OCI-LY1 (cell line): ENCODE results near the gene OXSR1.

ENCODE experiments used
- H2AFZ ChIP-seq: fragments of 200-600 bp; sonication (generic), shearing (Covaris generic); 2 replicates; pipeline ENCODE4 v1.6.0; 2014; ENCODE audit warnings: antibody characterized with exemption, mild to moderate bottlenecking, low read length
- H3F3A ChIP-seq: fragments of 200-600 bp; sonication (generic), shearing (Covaris generic); 2 replicates; pipeline ENCODE4 v1.6.0; 2014; ENCODE audit warnings: mild to moderate bottlenecking, antibody characterized with exemption, low read length, moderate library complexity; ENCODE audit not compliant: insufficient read depth
- H3K27ac ChIP-seq: fragments of 200-600 bp; sonication (generic); 2 replicates; pipeline ENCODE4 v1.5.1; 2014; ENCODE audit warnings: low read length, mixed run types, mild to moderate bottlenecking, low read depth; ENCODE audit not compliant: poor library complexity, severe bottlenecking
- H3K27me3 ChIP-seq: fragments of 200-600 bp; sonication (generic); 2 replicates; pipeline ENCODE4 v1.6.0; 2014; ENCODE audit warnings: antibody characterized with exemption, mild to moderate bottlenecking, low read length, moderate library complexity; ENCODE audit not compliant: insufficient read depth
- H3K36me3 ChIP-seq: fragments of 200-600 bp; sonication (generic); 2 replicates; pipeline ENCODE4 v1.6.1; 2014; ENCODE audit warnings: mild to moderate bottlenecking, antibody characterized with exemption, low read length, moderate library complexity, mixed read lengths; ENCODE audit not compliant: insufficient read depth
- H3K4me1 ChIP-seq: fragments of 200-600 bp; sonication (generic); 2 replicates; pipeline ENCODE4 v1.5.1; 2014; ENCODE audit warnings: mild to moderate bottlenecking, low read length, moderate library complexity; ENCODE audit not compliant: insufficient read depth, severe bottlenecking
- H3K4me2 ChIP-seq: fragments of 200-600 bp; sonication (generic), shearing (Covaris generic); 2 replicates; pipeline ENCODE4 v1.6.1; 2014; ENCODE audit warnings: low read length
- H3K4me3 ChIP-seq: fragments of 200-600 bp; sonication (generic); 2 replicates; pipeline ENCODE4 v1.5.1; 2014; ENCODE audit warnings: low read length, low read depth, mild to moderate bottlenecking, mixed read lengths; ENCODE audit not compliant: poor library complexity, severe bottlenecking
- H3K79me2 ChIP-seq: fragments of 200-600 bp; shearing (Covaris generic); 2 replicates; pipeline ENCODE4 v1.6.1; 2016; ENCODE audit warnings: mixed run types, low read length, mixed read lengths; ENCODE audit not compliant: insufficient read depth
- H3K9ac ChIP-seq: fragments of 200-600 bp; sonication (generic), shearing (Covaris generic); 2 replicates; pipeline ENCODE4 v1.6.1; 2014; ENCODE audit warnings: mild to moderate bottlenecking, low read length, mixed read lengths
- H3K9me2 ChIP-seq: fragments of 200-600 bp; sonication (generic), shearing (Covaris generic); 2 replicates; pipeline ENCODE4 v1.6.1; 2014; ENCODE audit warnings: low read depth, mild to moderate bottlenecking, low read length, mixed read lengths
- H3K9me3 ChIP-seq: fragments of 200-600 bp; shearing (Covaris generic); 2 replicates; pipeline ENCODE4 v1.6.1; 2014; ENCODE audit warnings: low read length, mixed read lengths
- H4K20me1 ChIP-seq: fragments of 200-600 bp; sonication (generic), shearing (Covaris generic); 2 replicates; pipeline ENCODE4 v1.6.0; 2016; ENCODE audit warnings: mild to moderate bottlenecking, low read length; ENCODE audit not compliant: insufficient read depth
- EZH2 ChIP-seq: fragments of 200-600 bp; sonication (generic), shearing (Covaris generic); IDR thresholded peaks from 2 replicates; pipeline ENCODE4 v1.8.0; 2017; ENCODE audit warnings: borderline replicate concordance, mixed run types, mild to moderate bottlenecking, antibody characterized with exemption, low read length, moderate library complexity, mixed read lengths
- TF ChIP-seq, protein P1 (sequence below): fragments of 200-600 bp; sonication (generic), shearing (Covaris generic); IDR thresholded peaks from 2 replicates; pipeline ENCODE4 v1.5.1; 2017; ENCODE audit warnings: mild to moderate bottlenecking, antibody characterized with exemption, low read length, moderate library complexity, mixed read lengths

The OXSR1 gene

DNA sequence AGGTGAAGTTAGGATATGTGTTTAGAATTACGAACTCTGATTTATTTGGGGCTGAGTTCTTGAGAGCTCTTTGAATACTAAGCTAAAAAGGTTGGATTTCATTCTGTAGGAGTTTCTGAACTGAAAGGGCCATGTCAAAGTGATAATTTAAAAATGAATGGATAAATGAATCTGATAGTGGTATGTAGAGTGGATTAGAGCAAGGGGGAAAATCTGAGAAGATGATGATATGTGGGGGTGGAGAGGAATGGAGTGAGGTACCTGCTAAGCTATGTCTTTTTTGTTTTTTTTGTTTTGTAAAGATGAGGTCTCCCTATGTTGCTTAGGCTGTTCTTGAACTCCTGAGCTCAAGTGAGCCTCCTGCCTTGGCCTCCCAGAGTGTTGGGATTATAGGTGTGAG lies 55.7 kb downstream of the OXSR1 start:
- Histone ChIP-seq H3K9me3 (no peaks in the 10 kb centered on the region), H3F3A (no peaks in the 10 kb centered on the region), H3K36me3 (peaks cover 72% of the 10 kb centered on the region), H3K79me2 (no peaks in the 10 kb centered on the region), H3K9ac (no peak overlapping the region), H3K4me1 (no peaks in the 10 kb centered on the region), H3K4me3 (no peak overlapping the region), H3K4me2 (no peak overlapping the region), H3K27ac (no peak overlapping the region), H3K9me2 (no peaks in the 10 kb centered on the region), H3K27me3 (no peaks in the 10 kb centered on the region), H2AFZ (no peak overlapping the region), H4K20me1 (no peaks in the 10 kb centered on the region)
- TF ChIP-seq, protein P1, sequence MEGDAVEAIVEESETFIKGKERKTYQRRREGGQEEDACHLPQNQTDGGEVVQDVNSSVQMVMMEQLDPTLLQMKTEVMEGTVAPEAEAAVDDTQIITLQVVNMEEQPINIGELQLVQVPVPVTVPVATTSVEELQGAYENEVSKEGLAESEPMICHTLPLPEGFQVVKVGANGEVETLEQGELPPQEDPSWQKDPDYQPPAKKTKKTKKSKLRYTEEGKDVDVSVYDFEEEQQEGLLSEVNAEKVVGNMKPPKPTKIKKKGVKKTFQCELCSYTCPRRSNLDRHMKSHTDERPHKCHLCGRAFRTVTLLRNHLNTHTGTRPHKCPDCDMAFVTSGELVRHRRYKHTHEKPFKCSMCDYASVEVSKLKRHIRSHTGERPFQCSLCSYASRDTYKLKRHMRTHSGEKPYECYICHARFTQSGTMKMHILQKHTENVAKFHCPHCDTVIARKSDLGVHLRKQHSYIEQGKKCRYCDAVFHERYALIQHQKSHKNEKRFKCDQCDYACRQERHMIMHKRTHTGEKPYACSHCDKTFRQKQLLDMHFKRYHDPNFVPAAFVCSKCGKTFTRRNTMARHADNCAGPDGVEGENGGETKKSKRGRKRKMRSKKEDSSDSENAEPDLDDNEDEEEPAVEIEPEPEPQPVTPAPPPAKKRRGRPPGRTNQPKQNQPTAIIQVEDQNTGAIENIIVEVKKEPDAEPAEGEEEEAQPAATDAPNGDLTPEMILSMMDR = no peak
- TF ChIP-seq EZH2 = no peak

DNA sequence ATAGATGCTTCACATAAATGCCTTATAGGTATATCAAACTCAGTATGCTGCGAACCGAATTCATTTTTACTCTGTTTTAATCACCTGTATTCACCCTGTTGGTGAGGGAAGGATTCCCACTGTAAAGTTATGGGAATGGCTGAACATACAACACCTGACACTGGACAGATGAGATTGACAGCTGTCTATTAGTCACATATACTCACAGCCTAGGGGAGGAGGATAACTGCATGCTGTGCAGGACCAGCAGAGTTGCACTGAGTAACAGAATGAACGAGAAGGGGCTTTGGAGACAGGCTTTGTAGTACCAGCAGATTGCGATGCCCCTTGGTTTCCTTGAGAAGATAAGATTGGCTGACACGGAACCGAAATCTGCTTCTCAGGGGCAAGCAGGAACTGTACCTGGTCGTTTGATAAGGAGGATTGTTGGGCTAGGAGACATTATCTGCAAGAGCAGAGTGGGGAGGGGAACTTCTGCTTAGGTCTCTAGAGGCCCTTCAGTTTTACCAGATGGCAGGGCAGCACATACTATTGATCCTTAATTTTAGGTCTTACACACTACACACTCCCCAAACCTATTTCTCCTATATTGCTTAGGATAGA lies 56.8 kb downstream of the OXSR1 start:
- no peak overlapping the region for H3K9ac ChIP-seq
- H3K36me3 ChIP-seq = peaks cover 72% of the 10 kb centered on the region
- no peaks in the 10 kb centered on the region for H3K9me3 ChIP-seq
- no peaks in the 10 kb centered on the region for H3K9me2 ChIP-seq
- no peak overlapping the region for H2AFZ ChIP-seq
- no peaks in the 10 kb centered on the region for H3K4me1 ChIP-seq
- no peak overlapping the region for H3K4me2 ChIP-seq
- no peaks in the 10 kb centered on the region for H3K27me3 ChIP-seq
- no peaks in the 10 kb centered on the region for H4K20me1 ChIP-seq
- no peak overlapping the region for H3K4me3 ChIP-seq
- H3K27ac ChIP-seq = no peak overlapping the region
- no peaks in the 10 kb centered on the region for H3F3A ChIP-seq
- no peaks in the 10 kb centered on the region for H3K79me2 ChIP-seq
- no peak for TF ChIP-seq EZH2
- TF ChIP-seq, protein P1 = no peak

DNA sequence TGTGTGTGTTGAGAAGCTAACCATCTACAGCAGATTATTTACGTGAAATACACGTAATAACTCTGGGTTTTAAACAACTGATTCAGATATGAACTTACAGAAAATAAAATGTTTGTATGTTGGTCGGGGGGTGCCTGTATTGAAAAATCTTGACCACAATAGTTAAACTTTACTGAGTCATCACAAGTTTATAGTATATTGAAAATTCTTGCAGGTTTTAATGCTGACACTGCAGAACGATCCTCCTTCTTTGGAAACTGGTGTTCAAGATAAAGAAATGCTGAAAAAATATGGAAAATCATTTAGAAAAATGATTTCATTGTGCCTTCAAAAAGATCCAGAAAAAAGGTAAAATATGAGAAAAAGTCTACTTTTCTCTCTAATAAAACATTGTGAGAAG lies 59.0 kb downstream of the OXSR1 start:
- TF ChIP-seq EZH2 = no peak
- TF ChIP-seq, protein P1 = no peak
- H2AFZ ChIP-seq = no peak overlapping the region
- no peak overlapping the region for H3K4me2 ChIP-seq
- no peaks in the 10 kb centered on the region for H3F3A ChIP-seq
- no peak overlapping the region for H3K9ac ChIP-seq
- H4K20me1 ChIP-seq = no peaks in the 10 kb centered on the region
- no peaks in the 10 kb centered on the region for H3K9me2 ChIP-seq
- H3K27me3 ChIP-seq = no peaks in the 10 kb centered on the region
- no peak overlapping the region for H3K4me3 ChIP-seq
- no peak overlapping the region for H3K27ac ChIP-seq
- no peaks in the 10 kb centered on the region for H3K9me3 ChIP-seq
- H3K36me3 ChIP-seq = peaks cover 70% of the 10 kb centered on the region
- H3K79me2 ChIP-seq = no peaks in the 10 kb centered on the region
- H3K4me1 ChIP-seq = no peaks in the 10 kb centered on the region
